Measurements from ENCODE around the gene GABRD. TPM values are rescaled to one million over a fixed set of nuclear protein-coding genes. Genes with fewer than 3 reads are reported as not detected.

Gene GABRD
- total RNA-seq, 2 donors from 2014 or later = not detected

GRCh38 chr1:2041887-2042286 is 22.7 kb downstream of the GABRD start:
- H3K27me3 ChIP-seq (replicated peaks; ENCODE audit: insufficient read depth) = no peaks in the 10 kb centered on the region
- DNase-seq (ENCODE audit: low spot score) = no peak
- peaks cover 0 to 11% of the 10 kb centered on the region in 2 donors for H3K4me1 ChIP-seq (ENCODE audit: control insufficient read depth in 1 of 2, low read depth in 2 of 2)

DNA sequence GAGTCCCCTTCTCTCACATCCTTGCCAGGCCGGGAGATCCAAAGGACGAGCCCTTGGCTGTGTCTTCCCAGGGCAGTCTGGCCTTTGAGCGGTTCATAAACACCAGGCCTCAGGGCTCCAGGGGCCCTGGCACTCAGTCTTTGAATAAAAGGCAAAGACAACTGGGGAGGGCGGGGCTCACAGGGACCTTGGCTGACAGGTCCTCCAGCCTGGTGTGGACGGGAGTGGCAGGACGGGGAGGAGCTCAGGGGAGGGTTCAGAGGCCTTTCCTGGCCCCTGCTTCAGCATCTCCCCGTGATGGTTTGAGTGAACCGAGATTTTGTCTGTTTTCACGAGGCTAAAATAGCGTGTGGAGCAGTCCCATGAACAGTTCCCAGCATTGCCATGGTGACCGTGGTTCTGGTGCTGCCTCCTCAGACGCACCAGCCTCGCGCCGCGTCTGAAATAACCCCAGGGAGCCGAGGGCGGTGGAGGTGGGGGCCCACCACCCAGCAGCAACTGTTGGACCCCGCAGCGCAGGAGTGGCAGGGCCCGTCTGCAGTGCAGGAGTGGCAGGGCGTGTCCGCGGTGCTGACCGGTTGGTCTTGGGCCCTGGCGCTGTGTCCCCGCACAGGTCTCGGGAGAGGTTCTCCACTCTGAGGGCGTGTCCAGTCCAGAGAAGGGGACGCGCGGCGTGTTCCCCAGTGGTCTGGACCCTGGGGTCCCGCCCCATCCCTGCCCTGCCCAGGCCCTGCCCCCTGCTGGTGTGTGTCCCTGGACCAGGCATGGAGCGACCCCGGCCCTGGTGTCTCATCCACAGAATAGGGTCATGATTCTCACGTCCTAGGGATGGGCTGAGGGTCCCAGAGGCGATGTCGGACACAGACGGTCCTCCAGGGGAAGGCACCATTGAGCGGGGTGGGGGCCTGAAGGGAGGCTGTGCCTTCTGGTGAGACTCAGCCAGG is 24.0 kb downstream of the GABRD start:
- no peak for ATAC-seq (ENCODE audit: insufficient number of reproducible peaks, low FRiP score, low read depth)

More at GRCh38 chr1:2041887-2042286, 22.7 kb downstream of the GABRD start:
- H3K27ac ChIP-seq = no peak overlapping the region
- H3K9me3 ChIP-seq = peaks cover 4% of the 10 kb centered on the region
- no peak overlapping the region for H3K4me3 ChIP-seq
- ATAC-seq (ENCODE audit: insufficient number of reproducible peaks, low FRiP score, low read depth) = no peak
- TF ChIP-seq CTCF (IDR thresholded peaks at IDR 0.05) = no peak
- H3K36me3 ChIP-seq = no peaks in the 10 kb centered on the region

GRCh38 chr1:2043886-2044285 is 24.7 kb downstream of the GABRD start:
- Histone ChIP-seq H3K36me3 (no peaks in the 10 kb centered on the region), H3K4me3 (no peak overlapping the region), H3K27me3 (replicated peaks; ENCODE audit: insufficient read depth) (no peaks in the 10 kb centered on the region), H3K9me3 (no peaks in the 10 kb centered on the region), H3K4me1 (ENCODE audit: control insufficient read depth in 1 of 2, low read depth in 2 of 2) (peaks cover 0 to 11% of the 10 kb centered on the region in 2 donors), H3K27ac (no peak overlapping the region)
- ATAC-seq (ENCODE audit: insufficient number of reproducible peaks, low FRiP score, low read depth) = no peak
- no peak for TF ChIP-seq CTCF (IDR thresholded peaks at IDR 0.05)
- no peak for DNase-seq (ENCODE audit: low spot score)

More for the DNA sequence above, 24.0 kb downstream of the GABRD start:
- H3K36me3 ChIP-seq = no peaks in the 10 kb centered on the region
- H3K9me3 ChIP-seq = peaks cover 4% of the 10 kb centered on the region
- no peak overlapping the region for H3K4me3 ChIP-seq
- H3K27ac ChIP-seq = no peak overlapping the region
- H3K27me3 ChIP-seq (replicated peaks; ENCODE audit: insufficient read depth) = no peaks in the 10 kb centered on the region
- TF ChIP-seq CTCF (IDR thresholded peaks at IDR 0.05) = no peak
- H3K4me1 ChIP-seq (ENCODE audit: control insufficient read depth in 1 of 2, low read depth in 2 of 2) = peaks cover 0 to 11% of the 10 kb centered on the region in 2 donors
- DNase-seq (ENCODE audit: low spot score) = no peak

DNA sequence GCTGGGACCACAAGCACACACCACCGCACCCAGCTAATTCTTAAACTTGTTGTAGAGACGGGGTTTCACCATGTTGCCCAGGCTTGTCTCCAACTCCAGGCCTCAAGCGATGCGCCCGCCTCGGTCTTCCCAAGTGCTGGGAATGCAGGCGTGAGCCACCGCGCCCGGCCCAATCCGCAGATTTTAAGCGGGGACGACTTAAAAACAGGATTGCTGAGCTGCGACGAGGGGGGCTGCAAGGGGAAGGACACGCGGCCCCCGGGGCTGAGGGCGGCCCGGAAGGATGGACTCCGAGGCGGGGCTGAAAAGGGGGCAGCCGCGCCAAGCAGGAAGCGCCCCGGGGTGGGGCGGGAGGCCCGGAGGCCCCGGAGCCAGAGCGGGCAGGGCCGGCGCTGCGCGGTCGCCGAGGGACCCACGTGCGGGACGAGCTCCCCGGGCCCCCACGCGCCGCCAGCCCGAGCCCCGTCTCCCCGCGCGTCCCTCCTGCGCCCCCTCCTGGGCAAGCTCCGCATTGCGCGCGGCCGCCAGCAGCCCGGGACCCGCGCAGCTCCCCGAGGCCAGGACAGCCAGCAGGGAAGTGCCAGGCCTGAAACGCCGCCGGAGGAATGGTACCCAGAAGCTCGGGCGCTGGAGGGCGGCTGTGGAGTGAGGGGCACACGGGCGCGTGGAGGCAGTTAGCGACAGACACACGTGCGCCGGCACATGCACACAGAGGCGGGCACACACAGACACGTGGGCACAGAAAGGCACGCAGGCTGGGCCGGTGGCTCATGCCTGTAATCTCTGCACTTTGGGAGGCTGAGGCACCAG is 25.6 kb downstream of the GABRD start:
- DNase-seq (ENCODE audit: low spot score) = no peak
- no peak for ATAC-seq (ENCODE audit: insufficient number of reproducible peaks, low FRiP score, low read depth)
- Histone ChIP-seq H3K27me3 (replicated peaks; ENCODE audit: insufficient read depth) (no peaks in the 10 kb centered on the region), H3K27ac (no peak overlapping the region), H3K9me3 (no peaks in the 10 kb centered on the region), H3K36me3 (no peaks in the 10 kb centered on the region), H3K4me3 (peak overlapping the region; percentile 39), H3K4me1 (ENCODE audit: control insufficient read depth in 1 of 2, low read depth in 2 of 2) (peaks cover 0 to 16% of the 10 kb centered on the region in 2 donors)
- peak; percentile 54 for TF ChIP-seq CTCF (IDR thresholded peaks at IDR 0.05)

Data from thoracic aorta (tissue), 2 donors.